HepG2 (cell line): ENCODE data around the gene MATR3. TPM values are rescaled to one million over a fixed set of nuclear protein-coding genes. Genes with fewer than 3 reads are reported as not detected.

Experiments used
- polyA plus RNA-seq, 8 experiments: library from polyadenylated mRNA; depleted of rRNA in 3 of 8; stranded (reverse) in 7 of 8; unstranded in 1 of 8; fragments of >200 nt; fragmentation: Illumina TruSeq in 4 of 8; extraction: Trizol in 4 of 8; gene quantifications; 2 replicates each; pipeline versions ENCODE4 v1.2.1 to v1.2.3, GENCODE V29; 2011 to 2016; ENCODE audit warnings: low read depth in 4 of 8, missing spikeins in 1 of 8, mixed read lengths in 1 of 8; ENCODE audit not compliant: insufficient read depth in 1 of 8
- small RNA-seq, 3 experiments: library from RNA; depleted of rRNA; stranded (forward); fragments of <200 nt; gene quantifications; one replicate each; pipeline ENCODE3, GENCODE V24; 2012; ENCODE audit warnings: low read depth in 2 of 3, low replicate concordance in 1 of 3; ENCODE audit not compliant: insufficient read length in 3 of 3, insufficient read depth in 2 of 3
- total RNA-seq, 5 experiments: library from RNA; depleted of rRNA; stranded (reverse); fragments of >200 nt; fragmentation: Illumina TruSeq; extraction: Trizol; gene quantifications; 2 replicates each; pipeline ENCODE4 v1.2.3, GENCODE V29; 2016; ENCODE audit warnings: low read depth in 1 of 5

Gene MATR3
- total and polyA plus RNA-seq, 2 of the 13 experiments (the other 11 are each of a cell fraction or from before 2014, with no cell fraction given) = 94.2 to 341 TPM

Small RNA genes lying within 50 kb of the gene (small RNA-seq; reads per million reads assigned to genes)
- 0 reads per million in 3 experiments for gene RNA5SP195
- 37.4 to 539 (median 129) reads per million in 3 experiments for gene SNORA74A
- 223 to 2,132 (median 423) reads per million in 3 experiments for gene SNORA74D

Other genes starting within 250 kb of the MATR3 start
- 15.9 and 30.0 TPM in 2 replicates for gene SIL1, start 95.4 kb upstream of the MATR3 start, total RNA-seq (2016; rRNA removed; fragmentation: Illumina TruSeq; extraction: Trizol)
- gene SIL1, start 95.4 kb upstream of the MATR3 start, polyA plus RNA-seq (2011; rRNA removed) = 26.0 and 27.6 TPM in 2 replicates
- 61.5 and 104 TPM in 2 replicates for gene PAIP2, start 48.1 kb downstream of the MATR3 start, total RNA-seq (2016; rRNA removed; fragmentation: Illumina TruSeq; extraction: Trizol)
- gene PAIP2, start 48.1 kb downstream of the MATR3 start, polyA plus RNA-seq (2011; rRNA removed) = 56.5 and 76.3 TPM in 2 replicates
- gene SLC23A1, start 89.6 kb downstream of the MATR3 start, total RNA-seq (2016; rRNA removed; fragmentation: Illumina TruSeq; extraction: Trizol) = 3.6 and 6.6 TPM in 2 replicates
- gene SLC23A1, start 89.6 kb downstream of the MATR3 start, polyA plus RNA-seq (2011; rRNA removed) = 6.0 and 7.0 TPM in 2 replicates
- gene MZB1, start 96.2 kb downstream of the MATR3 start, total RNA-seq (2016; rRNA removed; fragmentation: Illumina TruSeq; extraction: Trizol) = 0.27 and 0.31 TPM in 2 replicates
- 0.35 and 0.40 TPM in 2 replicates for gene MZB1, start 96.2 kb downstream of the MATR3 start, polyA plus RNA-seq (2011; rRNA removed)
- gene PROB1, start 101.4 kb downstream of the MATR3 start, total RNA-seq (2016; rRNA removed; fragmentation: Illumina TruSeq; extraction: Trizol) = 0.28 and 0.69 TPM in 2 replicates
- 1.1 and 1.9 TPM in 2 replicates for gene PROB1, start 101.4 kb downstream of the MATR3 start, polyA plus RNA-seq (2011; rRNA removed)
- gene SPATA24, start 110.3 kb downstream of the MATR3 start, total RNA-seq (2016; rRNA removed; fragmentation: Illumina TruSeq; extraction: Trizol) = 11.1 and 13.0 TPM in 2 replicates
- 6.0 and 8.5 TPM in 2 replicates for gene SPATA24, start 110.3 kb downstream of the MATR3 start, polyA plus RNA-seq (2011; rRNA removed)
- 6.5 and 9.6 TPM in 2 replicates for gene DNAJC18, start 145.8 kb downstream of the MATR3 start, total RNA-seq (2016; rRNA removed; fragmentation: Illumina TruSeq; extraction: Trizol)
- gene DNAJC18, start 145.8 kb downstream of the MATR3 start, polyA plus RNA-seq (2011; rRNA removed) = 5.7 and 6.6 TPM in 2 replicates
- not detected in 2 replicates for gene ECSCR, start 169.0 kb downstream of the MATR3 start, total RNA-seq (2016; rRNA removed; fragmentation: Illumina TruSeq; extraction: Trizol)
- 0.13 and 0.18 TPM in 2 replicates for gene ECSCR, start 169.0 kb downstream of the MATR3 start, polyA plus RNA-seq (2011; rRNA removed)
- not detected in 2 replicates for gene SMIM33, start 177.3 kb downstream of the MATR3 start, total RNA-seq (2016; rRNA removed; fragmentation: Illumina TruSeq; extraction: Trizol)
- 0.03 TPM in 1 of 2 replicates, not detected in the other for gene SMIM33, start 177.3 kb downstream of the MATR3 start, polyA plus RNA-seq (2011; rRNA removed)
- gene STING1, start 189.0 kb downstream of the MATR3 start, total RNA-seq (2016; rRNA removed; fragmentation: Illumina TruSeq; extraction: Trizol) = 0.56 and 1.3 TPM in 2 replicates
- 4.4 and 5.1 TPM in 2 replicates for gene STING1, start 189.0 kb downstream of the MATR3 start, polyA plus RNA-seq (2011; rRNA removed)